ENCODE measurements around the gene ARIH2. TPM values are rescaled to one million over a fixed set of nuclear protein-coding genes. Genes with fewer than 3 reads are reported as not detected.

ARIH2 gene
- total and polyA plus RNA-seq, 9 of the 15 experiments (the other 6 are each of a cell fraction or from before 2014, with no cell fraction given): 27.0 to 120 (median 108) TPM

DNA sequence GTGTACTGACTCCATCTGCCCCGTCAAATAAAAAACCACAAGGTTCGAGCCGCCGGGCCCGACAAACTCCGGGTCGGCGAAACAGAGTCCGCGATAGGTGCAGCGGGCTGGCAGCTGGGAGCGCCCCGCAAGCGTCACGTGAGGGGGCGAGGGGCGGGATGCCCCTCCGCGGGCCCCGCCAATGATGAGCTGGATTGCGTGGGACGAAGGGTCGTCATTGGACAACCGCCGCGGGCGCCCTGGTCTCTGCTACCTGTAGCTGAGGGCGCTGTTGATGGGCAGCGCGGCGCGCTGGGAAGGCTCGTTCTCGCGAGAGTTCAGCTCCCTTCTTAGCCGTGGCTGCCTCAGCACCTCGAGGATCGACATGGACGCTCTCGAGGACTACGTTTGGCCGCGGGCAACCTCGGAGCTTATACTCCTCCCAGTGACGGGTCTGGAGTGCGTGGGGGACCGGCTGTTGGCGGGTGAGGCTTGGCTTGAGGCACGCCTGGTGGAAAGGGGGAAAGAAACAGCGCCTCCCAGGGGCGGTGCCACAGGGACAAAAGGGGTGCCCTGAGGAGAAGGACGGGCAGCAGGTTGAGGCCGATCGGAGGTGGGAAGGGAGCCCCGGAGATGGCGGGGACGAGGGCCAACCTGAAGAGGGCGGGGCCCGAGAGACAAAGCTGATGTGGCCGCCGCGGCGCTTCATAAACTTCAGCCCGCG lies 88.6 kb downstream of the ARIH2 start, which contains the start of gene WDR6 (continued):
- TF ChIP-seq, protein P1, sequence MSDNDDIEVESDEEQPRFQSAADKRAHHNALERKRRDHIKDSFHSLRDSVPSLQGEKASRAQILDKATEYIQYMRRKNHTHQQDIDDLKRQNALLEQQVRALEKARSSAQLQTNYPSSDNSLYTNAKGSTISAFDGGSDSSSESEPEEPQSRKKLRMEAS (CRISPR knock-in tag; IDR thresholded peaks at IDR 0.05): peak; percentile 46
- TF ChIP-seq NRF1 (conservative IDR thresholded peaks at IDR 0.05 in 1 of 2, IDR thresholded peaks at IDR 0.05 in 1 of 2) (peak; percentile 59 to 68), GABPB2 (CRISPR knock-in tag; conservative IDR thresholded peaks at IDR 0.05) (no peak), ZNF197 (CRISPR knock-in tag; IDR thresholded peaks at IDR 0.05; ENCODE audit: low read depth) (no peak), BCL6 (CRISPR knock-in tag; IDR thresholded peaks at IDR 0.05) (no peak), TEAD2 (tag; IDR thresholded peaks at IDR 0.05) (no peak), ZSCAN32 (CRISPR knock-in tag; IDR thresholded peaks at IDR 0.05) (no peak), KDM2B (CRISPR knock-in tag; IDR thresholded peaks at IDR 0.05) (no peak), LCOR (CRISPR knock-in tag; IDR thresholded peaks at IDR 0.05) (peak; percentile 44; the same call in 1 of the 2 replicates), ZNF408 (CRISPR knock-in tag; IDR thresholded peaks at IDR 0.05; ENCODE audit: low read depth) (no peak)
- TF ChIP-seq, protein P2, sequence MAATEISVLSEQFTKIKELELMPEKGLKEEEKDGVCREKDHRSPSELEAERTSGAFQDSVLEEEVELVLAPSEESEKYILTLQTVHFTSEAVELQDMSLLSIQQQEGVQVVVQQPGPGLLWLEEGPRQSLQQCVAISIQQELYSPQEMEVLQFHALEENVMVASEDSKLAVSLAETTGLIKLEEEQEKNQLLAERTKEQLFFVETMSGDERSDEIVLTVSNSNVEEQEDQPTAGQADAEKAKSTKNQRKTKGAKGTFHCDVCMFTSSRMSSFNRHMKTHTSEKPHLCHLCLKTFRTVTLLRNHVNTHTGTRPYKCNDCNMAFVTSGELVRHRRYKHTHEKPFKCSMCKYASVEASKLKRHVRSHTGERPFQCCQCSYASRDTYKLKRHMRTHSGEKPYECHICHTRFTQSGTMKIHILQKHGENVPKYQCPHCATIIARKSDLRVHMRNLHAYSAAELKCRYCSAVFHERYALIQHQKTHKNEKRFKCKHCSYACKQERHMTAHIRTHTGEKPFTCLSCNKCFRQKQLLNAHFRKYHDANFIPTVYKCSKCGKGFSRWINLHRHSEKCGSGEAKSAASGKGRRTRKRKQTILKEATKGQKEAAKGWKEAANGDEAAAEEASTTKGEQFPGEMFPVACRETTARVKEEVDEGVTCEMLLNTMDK (IDR thresholded peaks at IDR 0.05; ENCODE audit: borderline replicate concordance, insufficient read depth, low read depth, low read length, poor library complexity, severe bottlenecking): peak; percentile 34
- TF ChIP-seq, protein P3, sequence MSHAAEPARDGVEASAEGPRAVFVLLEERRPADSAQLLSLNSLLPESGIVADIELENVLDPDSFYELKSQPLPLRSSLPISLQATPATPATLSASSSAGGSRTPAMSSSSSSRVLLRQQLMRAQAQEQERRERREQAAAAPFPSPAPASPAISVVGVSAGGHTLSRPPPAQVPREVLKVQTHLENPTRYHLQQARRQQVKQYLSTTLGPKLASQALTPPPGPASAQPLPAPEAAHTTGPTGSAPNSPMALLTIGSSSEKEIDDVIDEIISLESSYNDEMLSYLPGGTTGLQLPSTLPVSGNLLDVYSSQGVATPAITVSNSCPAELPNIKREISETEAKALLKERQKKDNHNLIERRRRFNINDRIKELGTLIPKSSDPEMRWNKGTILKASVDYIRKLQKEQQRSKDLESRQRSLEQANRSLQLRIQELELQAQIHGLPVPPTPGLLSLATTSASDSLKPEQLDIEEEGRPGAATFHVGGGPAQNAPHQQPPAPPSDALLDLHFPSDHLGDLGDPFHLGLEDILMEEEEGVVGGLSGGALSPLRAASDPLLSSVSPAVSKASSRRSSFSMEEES (CRISPR knock-in tag; IDR thresholded peaks at IDR 0.05): peak; percentile 91
